NT2/D1 (cell line): ENCODE results near the gene EFCAB6.

Experiments used
- DNase-seq: peaks from one replicate; pipeline ENCODE4 v3.0.0-alpha.2; 2011; ENCODE audit warnings: low read depth, low spot score
- H3K27me3 ChIP-seq: 2 replicates; pipeline ENCODE4 v1.6.0; 2011; ENCODE audit warnings: mild to moderate bottlenecking; ENCODE audit not compliant: insufficient read length, insufficient read depth
- H3K36me3 ChIP-seq: 2 replicates; pipeline ENCODE4 v1.6.1; 2011; ENCODE audit warnings: mild to moderate bottlenecking, low read length, mixed read lengths; ENCODE audit not compliant: insufficient read depth, insufficient read length
- H3K4me1 ChIP-seq: 2 replicates; pipeline ENCODE4 v1.5.1; 2011; ENCODE audit not compliant: insufficient read depth, insufficient read length
- H3K4me3 ChIP-seq: 2 replicates; pipeline ENCODE4 v1.5.1; 2011; ENCODE audit warnings: low read depth; ENCODE audit not compliant: insufficient read length
- H3K9ac ChIP-seq: 2 replicates; pipeline ENCODE4 v1.6.0; 2011; ENCODE audit warnings: low read depth; ENCODE audit not compliant: insufficient read length
- H3K9me3 ChIP-seq: 2 replicates; pipeline ENCODE4 v1.5.1; 2011; ENCODE audit warnings: mild to moderate bottlenecking, low read length; ENCODE audit not compliant: insufficient read depth
- SUZ12 ChIP-seq: IDR thresholded peaks from 2 replicates; pipeline ENCODE4 v1.6.1; 2011; ENCODE audit not compliant: insufficient read length, insufficient read depth; ENCODE audit errors: extremely low read depth
- YY1 ChIP-seq: IDR thresholded peaks from 2 replicates; pipeline ENCODE4 v1.6.1; 2011; ENCODE audit not compliant: insufficient read length, insufficient read depth
- ZNF274 ChIP-seq: IDR thresholded peaks from 2 replicates; pipeline ENCODE4 v1.6.1; 2011; ENCODE audit warnings: mild to moderate bottlenecking, low read depth, low read length

EFCAB6 gene

GRCh38 chr22:43819421-43819921, 7.4 kb upstream of the EFCAB6 start:
- no peaks in the 10 kb centered on the region for H3K27me3 ChIP-seq
- peaks cover 10% of the 10 kb centered on the region for H3K36me3 ChIP-seq
- H3K9me3 ChIP-seq, result no peaks in the 10 kb centered on the region
- no peak for DNase-seq
- no peak overlapping the region for H3K4me3 ChIP-seq
- H3K4me1 ChIP-seq, result peaks cover 7% of the 10 kb centered on the region
- TF ChIP-seq SUZ12 (no peak), ZNF274 (no peak), YY1 (no peak)
- H3K9ac ChIP-seq, result no peak overlapping the region

DNA sequence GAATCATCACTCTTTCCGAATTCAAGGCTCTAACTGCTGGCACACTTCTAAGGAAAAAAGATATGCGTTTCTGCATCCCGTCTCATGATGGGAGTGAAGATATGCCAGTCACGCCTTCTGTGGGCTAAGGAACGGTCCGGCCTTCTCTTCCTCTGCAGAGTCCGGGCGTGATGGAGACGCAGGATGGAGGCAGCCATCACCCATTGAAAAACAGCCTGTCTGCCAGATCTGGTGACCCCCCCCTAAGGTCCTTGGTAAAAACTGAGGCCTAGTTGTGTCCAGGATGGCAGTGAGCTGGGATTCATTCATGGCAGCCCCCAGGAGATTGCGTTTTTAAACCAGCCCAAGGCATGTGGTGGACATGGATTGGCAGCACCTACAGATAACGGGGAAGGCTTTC, 6.9 kb upstream of the EFCAB6 start:
- no peak for DNase-seq
- H3K36me3 ChIP-seq, result peaks cover 10% of the 10 kb centered on the region
- no peak overlapping the region for H3K4me3 ChIP-seq
- H3K27me3 ChIP-seq, result no peaks in the 10 kb centered on the region
- no peak overlapping the region for H3K9ac ChIP-seq
- peaks cover 7% of the 10 kb centered on the region for H3K4me1 ChIP-seq
- no peak for TF ChIP-seq ZNF274
- TF ChIP-seq SUZ12, result no peak
- no peak for TF ChIP-seq YY1
- no peaks in the 10 kb centered on the region for H3K9me3 ChIP-seq

DNA sequence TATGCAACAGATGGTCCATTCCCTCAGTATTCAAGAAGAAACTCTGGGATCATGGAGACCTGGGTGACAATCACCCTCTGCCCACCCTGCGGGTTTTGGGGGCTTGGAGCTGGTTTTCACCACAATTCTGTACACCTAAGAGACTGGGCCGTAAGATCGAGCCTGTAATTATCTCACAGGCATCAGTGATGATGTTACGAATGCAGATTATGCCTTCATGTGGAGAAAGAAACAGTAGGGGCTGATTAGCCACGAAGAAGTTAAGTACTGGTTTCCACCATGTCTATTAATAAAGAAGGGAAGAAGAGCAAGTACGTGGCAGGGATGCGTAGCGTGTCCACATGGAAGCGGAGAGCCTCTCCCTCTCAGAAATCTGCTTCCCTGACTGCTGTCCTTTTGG, 5.3 kb upstream of the EFCAB6 start:
- no peak for DNase-seq
- H3K9ac ChIP-seq, result no peak overlapping the region
- peaks cover 2% of the 10 kb centered on the region for H3K4me1 ChIP-seq
- H3K36me3 ChIP-seq, result peaks cover 9% of the 10 kb centered on the region
- H3K4me3 ChIP-seq, result no peak overlapping the region
- TF ChIP-seq ZNF274 (no peak), YY1 (no peak)
- no peaks in the 10 kb centered on the region for H3K27me3 ChIP-seq
- H3K9me3 ChIP-seq, result no peaks in the 10 kb centered on the region

DNA sequence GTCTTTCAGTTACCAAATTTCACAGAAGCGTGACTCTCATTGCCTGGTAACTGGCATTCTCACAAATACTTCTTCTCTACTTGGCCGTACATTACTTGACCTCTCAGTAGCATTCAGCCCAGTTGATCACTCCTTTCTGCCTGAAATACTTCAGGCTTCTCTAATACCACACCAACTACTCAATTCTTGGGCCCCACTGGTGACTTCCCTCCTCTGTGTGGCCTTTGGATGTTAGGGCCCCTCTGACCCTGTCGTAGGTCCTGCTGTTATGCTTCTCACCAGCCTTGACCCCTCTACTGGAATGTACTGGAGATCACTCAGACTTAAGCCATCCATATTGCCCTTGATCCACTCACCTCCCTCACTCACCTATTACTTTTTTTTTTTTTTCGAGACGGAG, 2.2 kb upstream of the EFCAB6 start:
- H3K27me3 ChIP-seq, result no peaks in the 10 kb centered on the region
- no peaks in the 10 kb centered on the region for H3K9me3 ChIP-seq
- peaks cover 4% of the 10 kb centered on the region for H3K36me3 ChIP-seq
- H3K4me1 ChIP-seq, result peaks cover 2% of the 10 kb centered on the region
- H3K4me3 ChIP-seq, result no peak overlapping the region
- DNase-seq, result no peak
- H3K9ac ChIP-seq, result no peak overlapping the region
- TF ChIP-seq SUZ12, result no peak
- TF ChIP-seq YY1, result no peak
- TF ChIP-seq ZNF274, result no peak

DNA sequence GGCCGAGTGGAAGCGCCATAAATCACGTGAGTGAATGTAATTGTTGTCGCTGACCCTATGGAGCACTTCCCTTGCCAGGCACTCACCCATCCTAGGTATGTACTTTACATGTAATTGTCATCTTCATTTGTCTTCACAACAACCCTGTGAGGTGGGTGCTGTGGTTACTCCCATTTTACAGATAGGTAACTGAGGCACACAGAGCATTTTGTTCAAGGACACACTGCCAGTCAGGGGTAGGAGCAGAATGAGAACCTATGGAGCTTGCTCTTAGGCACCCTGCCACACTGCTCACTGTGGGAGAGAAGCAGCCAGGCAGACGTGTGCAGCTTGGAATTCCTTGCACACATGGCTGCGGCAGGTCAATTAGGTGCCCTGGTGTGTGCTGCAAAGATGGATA, 785 bp upstream of the EFCAB6 start:
- Histone ChIP-seq H3K27me3 (no peaks in the 10 kb centered on the region), H3K9ac (peak overlapping the region; percentile 89), H3K4me3 (peak overlapping the region; percentile 80), H3K4me1 (no peaks in the 10 kb centered on the region), H3K36me3 (peaks cover 4% of the 10 kb centered on the region), H3K9me3 (no peaks in the 10 kb centered on the region)
- TF ChIP-seq YY1 (no peak), SUZ12 (no peak), ZNF274 (no peak)
- DNase-seq, result no peak

DNA sequence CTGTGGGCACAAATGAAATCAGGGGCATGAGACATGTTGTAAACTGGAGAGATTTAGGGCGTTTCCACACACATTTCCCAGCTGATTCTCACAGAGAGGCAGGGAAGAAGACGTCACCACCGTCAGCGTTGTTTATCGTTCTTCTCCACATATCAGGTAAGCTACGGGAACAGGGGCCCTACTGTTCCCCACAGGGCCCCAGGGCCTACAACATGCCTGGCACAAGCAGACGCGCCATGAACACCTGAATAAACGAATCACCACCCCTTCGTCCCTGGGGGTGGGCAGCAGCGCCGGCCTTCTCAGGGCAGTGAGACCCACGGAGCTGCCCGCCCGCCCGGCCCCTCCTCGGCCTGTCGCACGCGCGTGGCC, 342 bp downstream of the EFCAB6 start:
- peaks cover 4% of the 10 kb centered on the region for H3K36me3 ChIP-seq
- peak overlapping the region; percentile 89 for H3K9ac ChIP-seq
- no peaks in the 10 kb centered on the region for H3K4me1 ChIP-seq
- no peak for DNase-seq
- H3K9me3 ChIP-seq, result no peaks in the 10 kb centered on the region
- TF ChIP-seq SUZ12 (no peak), ZNF274 (no peak), YY1 (no peak)
- H3K4me3 ChIP-seq, result peak overlapping the region; percentile 80
- H3K27me3 ChIP-seq, result no peaks in the 10 kb centered on the region

DNA sequence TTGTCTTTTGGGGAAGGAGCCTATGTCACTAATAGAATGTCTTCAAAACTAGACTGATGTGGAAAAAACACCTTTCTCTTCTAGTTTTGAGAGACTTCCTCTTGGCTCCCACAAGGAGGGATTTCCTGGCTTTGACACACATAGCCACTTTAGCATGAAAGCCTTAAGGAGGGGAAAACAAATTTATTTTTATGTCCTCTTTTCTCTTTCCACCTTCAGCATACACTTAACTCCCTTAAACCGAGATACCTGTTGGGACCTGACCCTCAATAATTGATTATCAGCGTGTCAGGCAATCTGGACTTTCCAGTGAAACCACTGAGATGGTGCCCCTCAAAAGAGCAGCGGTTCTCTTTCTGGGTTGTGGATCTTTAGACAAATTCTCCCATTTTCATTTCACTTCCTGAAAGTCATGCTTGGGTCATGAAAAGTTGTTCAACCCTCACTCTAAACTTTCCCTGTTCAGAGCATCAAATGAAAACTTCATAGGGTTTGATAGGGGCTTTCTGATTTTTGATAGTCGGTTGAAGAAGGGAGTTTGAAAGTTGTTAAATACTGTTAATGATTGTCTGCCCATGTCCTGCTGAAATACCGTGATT, 9.1 kb downstream of the EFCAB6 start:
- no peak for DNase-seq
- peaks cover 9% of the 10 kb centered on the region; the same call in 1 of the 2 replicates for H3K9me3 ChIP-seq
- H3K9ac ChIP-seq, result no peak overlapping the region
- H3K27me3 ChIP-seq, result no peaks in the 10 kb centered on the region
- no peaks in the 10 kb centered on the region for H3K36me3 ChIP-seq
- TF ChIP-seq YY1 (no peak), ZNF274 (no peak), SUZ12 (no peak)
- H3K4me1 ChIP-seq, result no peaks in the 10 kb centered on the region
- no peak overlapping the region for H3K4me3 ChIP-seq

DNA sequence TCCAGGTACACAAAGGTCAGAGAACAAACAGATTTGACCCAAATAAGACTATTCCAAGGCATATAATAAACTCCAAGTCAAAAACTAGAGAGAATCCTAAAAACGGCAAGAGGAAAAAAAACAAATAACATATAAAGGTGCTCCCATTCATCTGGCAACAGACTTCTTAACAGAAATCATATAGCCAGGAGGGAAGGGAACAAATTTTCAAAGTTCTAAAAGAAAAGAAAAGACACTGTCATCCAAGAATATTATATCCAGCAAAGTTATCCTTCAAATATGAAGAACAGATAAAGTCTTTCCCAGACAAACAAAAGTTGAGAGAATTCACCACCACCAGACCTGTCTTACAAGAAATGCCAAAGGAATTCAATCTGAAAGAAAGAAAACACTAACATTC, 11.1 kb downstream of the EFCAB6 start:
- TF ChIP-seq SUZ12, result no peak
- TF ChIP-seq ZNF274, result no peak
- TF ChIP-seq YY1, result no peak

More for the DNA sequence above, 11.1 kb downstream of the EFCAB6 start:
- Histone ChIP-seq H3K9ac (no peak overlapping the region), H3K4me1 (no peaks in the 10 kb centered on the region), H3K9me3 (peaks cover 9% of the 10 kb centered on the region; the same call in 1 of the 2 replicates), H3K27me3 (no peaks in the 10 kb centered on the region), H3K4me3 (no peak overlapping the region), H3K36me3 (no peaks in the 10 kb centered on the region)
- no peak for DNase-seq
